Brain microvascular endothelial cell (primary cell): ENCODE data around the gene CCT5.
"Not testable (repeated sequence)": the region's sequence is repeated elsewhere in the genome, so short reads cannot be mapped to it uniquely, and the experiment has no call there.

ENCODE experiments used
- DNase-seq: peaks from one replicate; pipeline ENCODE4 v3.0.0-alpha.2; 2020
- H3K27ac ChIP-seq: fragments of 250-450 bp; sonication (Bioruptor Pico); 2 replicates; pipeline ENCODE4 v1.5.1; 2020; ENCODE audit warnings: mild to moderate bottlenecking, moderate library complexity
- H3K27me3 ChIP-seq: fragments of 250-450 bp; sonication (Bioruptor Pico); replicated peaks from 2 replicates; pipeline ENCODE4 v1.5.1; 2020; ENCODE audit warnings: mild to moderate bottlenecking
- H3K36me3 ChIP-seq: fragments of 250-450 bp; sonication (Bioruptor Pico); replicated peaks from 2 replicates; pipeline ENCODE4 v1.5.1; 2020; ENCODE audit warnings: mild to moderate bottlenecking
- H3K4me3 ChIP-seq: 2 replicates; pipeline ENCODE4 v1.5.1; 2011; ENCODE audit warnings: low read depth, mild to moderate bottlenecking, control low read depth, low read length, moderate library complexity
- CTCF ChIP-seq: IDR thresholded peaks from 2 replicates; pipeline ENCODE4 v1.5.1; 2011; ENCODE audit warnings: low read depth, mild to moderate bottlenecking, moderate library complexity, low read length, control low read depth, inconsistent platforms; ENCODE audit errors: missing control alignments
- in situ Hi-C: cut with HindIII; loops from 2 replicates; pipeline ENCODE4 v1.10.0; 2017; ENCODE audit warnings: low sequenced_read_pairs, low pct_ligation_motif_present

The CCT5 gene

GRCh38 chr5:10279925-10280720 is 30.0 kb downstream of the CCT5 start:
- in situ Hi-C loops: no loop called here
- Histone ChIP-seq H3K4me3 (no peak overlapping the region), H3K27me3 (no peaks in the 10 kb centered on the region), H3K36me3 (no peaks in the 10 kb centered on the region), H3K27ac (no peak overlapping the region)
- TF ChIP-seq CTCF: no peak
- DNase-seq: no peak

DNA sequence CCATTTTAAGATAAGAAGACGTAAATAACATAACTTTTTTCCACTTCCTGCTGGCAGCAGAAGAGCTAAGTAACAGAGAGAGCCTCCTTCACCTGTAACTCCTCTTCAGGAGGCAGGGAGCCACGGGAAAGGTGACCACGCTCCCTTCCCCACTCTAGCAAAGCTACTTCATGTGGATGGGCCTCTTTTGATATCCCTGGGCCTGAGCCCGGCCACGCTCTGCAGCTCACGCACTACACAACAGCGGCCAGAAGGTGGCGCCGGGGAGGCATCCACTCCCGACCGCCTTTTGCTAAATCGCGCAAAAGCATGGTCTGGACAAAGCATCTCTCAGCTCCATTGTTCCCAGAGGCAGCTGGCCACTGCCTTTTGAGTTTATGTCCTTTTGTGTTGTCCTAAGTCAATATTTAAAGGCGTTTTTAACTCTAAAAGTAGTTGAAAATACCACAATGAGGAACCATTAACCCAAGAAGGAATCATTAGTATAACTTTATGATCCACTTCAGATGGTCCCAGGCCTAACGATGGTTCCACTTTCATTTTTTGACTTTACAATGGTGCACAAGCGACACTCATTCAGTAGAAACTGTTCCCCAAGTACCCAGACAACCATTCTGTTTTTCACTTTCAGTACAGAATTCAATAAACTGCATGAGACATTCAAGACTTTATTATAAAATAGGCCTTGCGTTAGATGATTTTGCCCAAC is 34.0 kb downstream of the CCT5 start:
- TF ChIP-seq CTCF: peak; percentile 98
- Histone ChIP-seq H3K36me3 (no peaks in the 10 kb centered on the region), H3K27me3 (no peaks in the 10 kb centered on the region), H3K4me3 (no peak overlapping the region), H3K27ac (no peak overlapping the region)
- in situ Hi-C loops: no loop called here
- DNase-seq: peak; percentile 78

- H3K4me3 ChIP-seq, H3K27me3 ChIP-seq, H3K27ac ChIP-seq, H3K36me3 ChIP-seq, in situ Hi-C loops: not testable (repeated sequence)
- DNase-seq: peak; percentile 27
These were observed 35.3 kb downstream of the CCT5 start for GRCh38 chr5:10285362-10285761.

- Histone ChIP-seq H3K27ac (no peak overlapping the region), H3K27me3 (no peaks in the 10 kb centered on the region), H3K36me3 (no peaks in the 10 kb centered on the region), H3K4me3 (no peak overlapping the region)
- DNase-seq: no peak
- no peak for TF ChIP-seq CTCF
- in situ Hi-C loops: no loop called here
These were observed 36.2 kb downstream of the CCT5 start for GRCh38 chr5:10286162-10286861.

GRCh38 chr5:10286862-10287227 is 36.8 kb downstream of the CCT5 start:
- Histone ChIP-seq H3K27ac (no peak overlapping the region), H3K4me3 (no peak overlapping the region), H3K27me3 (no peaks in the 10 kb centered on the region), H3K36me3 (no peaks in the 10 kb centered on the region)
- in situ Hi-C loops: no loop called here
- TF ChIP-seq CTCF: no peak
- no peak for DNase-seq

GRCh38 chr5:10288592-10289219 is 38.6 kb downstream of the CCT5 start:
- H3K27ac ChIP-seq: no peak overlapping the region
- H3K4me3 ChIP-seq: no peak overlapping the region
- no peak for TF ChIP-seq CTCF
- no peak for DNase-seq
- in situ Hi-C loops: no loop called here
- H3K36me3 ChIP-seq: no peaks in the 10 kb centered on the region
- no peaks in the 10 kb centered on the region for H3K27me3 ChIP-seq
